HCT116 (cell line): Measurements from ENCODE around the gene CNDP2. TPM values are rescaled to one million over a fixed set of nuclear protein-coding genes. Genes with fewer than 3 reads are reported as not detected.

ENCODE experiments used
- ATAC-seq: fragments of 200-7000 bp; cut with Tn5 transposase; 2 replicates; pipeline ENCODE4 v1.9.1; 2020; ENCODE audit warnings: mild to moderate bottlenecking, moderate library complexity
- BruUV-seq: library from RNA; stranded (reverse); fragments of 400-500 nt; replicated peaks from 2 replicates; lab custom pipeline; 2021; lab: Mats Ljungman, UMichigan
- CTCF ChIA-PET: fragments of 300-600 bp; sonication (Branson Sonifier 250); formaldehyde crosslinking; loops from one replicate; lab custom pipeline; 2021; ENCODE audit warnings: antibody characterized with exemption; lab: Charles Lee
- POLR2A ChIA-PET: fragments of 300-600, 350-600 bp; sonication (Branson Sonifier 250); formaldehyde crosslinking; loops from one replicate; lab custom pipeline; 2021; ENCODE audit warnings: antibody characterized with exemption; lab: Charles Lee
- RAD21 ChIA-PET, 2 experiments: fragments of 300-600 bp; sonication (Branson Sonifier 250); formaldehyde crosslinking; loops; one replicate each; lab custom pipeline; 2023; ENCODE audit warnings: low total read pairs in 2 of 2; ENCODE audit not compliant: uncharacterized antibody in 2 of 2, unreplicated experiment in 2 of 2, low non-redundant PET in 1 of 2; lab: Charles Lee
- DNase-seq: peaks from one replicate; pipeline ENCODE4 v3.0.0-alpha.2; 2010; ENCODE audit warnings: low read depth, low spot score
- H2AFZ ChIP-seq: fragments of 200-600 bp; shearing (Covaris generic), sonication (generic); 2 replicates; pipeline ENCODE4 v1.6.1; 2017; ENCODE audit warnings: low read depth, mixed run types, mixed read lengths, antibody characterized with exemption, low read length; ENCODE audit not compliant: poor library complexity, severe bottlenecking
- H3K27ac ChIP-seq: 2 replicates; pipeline ENCODE4 v1.5.1; 2012; ENCODE audit warnings: low read depth, low read length
- H3K27me3 ChIP-seq: fragments of 200-600 bp; sonication (generic); 2 replicates; pipeline ENCODE4 v1.6.1; 2016; ENCODE audit warnings: mixed run types, low read length, mixed read lengths; ENCODE audit not compliant: insufficient read depth
- H3K36me3 ChIP-seq, 2 experiments: fragments of 200-500 bp in 1 of 2; fragments of 200-600 bp in 1 of 2; sonication (Bioruptor generic) in 1 of 2; sonication (generic) in 1 of 2; 2 replicates each; pipeline versions ENCODE4 v1.5.1 to v1.6.1; 2014 to 2016; ENCODE audit warnings: low read length in 2 of 2, inconsistent platforms in 1 of 2, mixed read lengths in 1 of 2, mixed run types in 1 of 2; ENCODE audit not compliant: insufficient read depth in 2 of 2, control insufficient read depth in 1 of 2
- H3K4me1 ChIP-seq, 2 experiments: fragments of 200-600 bp in 1 of 2; sonication (generic) in 1 of 2; 2 replicates each; pipeline versions ENCODE4 v1.5.1 to v1.6.1; 2012 to 2017; ENCODE audit warnings: low read length in 2 of 2, inconsistent platforms in 1 of 2, mild to moderate bottlenecking in 1 of 2, mixed read lengths in 1 of 2, mixed run types in 1 of 2, moderate library complexity in 1 of 2; ENCODE audit not compliant: insufficient read depth in 2 of 2, control insufficient read depth in 1 of 2
- H3K4me2 ChIP-seq: fragments of 200-600 bp; sonication (generic); 2 replicates; pipeline ENCODE4 v1.6.1; 2017; ENCODE audit warnings: mixed run types, low read length, mixed read lengths
- H3K4me3 ChIP-seq, 2 experiments: fragments of 200-600 bp in 1 of 2; sonication (generic) in 1 of 2; replicated peaks in 1 of 2; 2 replicates each; pipeline ENCODE4 v1.5.1; 2011 to 2016; ENCODE audit warnings: low read length in 2 of 2, control low read depth in 1 of 2, low read depth in 1 of 2, mild to moderate bottlenecking in 1 of 2, mixed read lengths in 1 of 2, mixed run types in 1 of 2
- H3K79me2 ChIP-seq: fragments of 200-600 bp; sonication (generic); 2 replicates; pipeline ENCODE4 v1.6.1; 2017; ENCODE audit warnings: mild to moderate bottlenecking, mixed run types, low read length, moderate library complexity, mixed read lengths; ENCODE audit not compliant: insufficient read depth
- H3K9ac ChIP-seq: fragments of 200-600 bp; sonication (generic); 2 replicates; pipeline ENCODE4 v1.6.1; 2016; ENCODE audit warnings: low read length, mixed read lengths
- H3K9me2 ChIP-seq: fragments of 200-600 bp; sonication (generic), shearing (Covaris generic); 2 replicates; pipeline ENCODE4 v1.6.1; 2017; ENCODE audit warnings: mixed run types, mild to moderate bottlenecking, moderate library complexity; ENCODE audit not compliant: insufficient read depth
- H3K9me3 ChIP-seq, 2 experiments: fragments of 200-500 bp in 1 of 2; fragments of 200-600 bp in 1 of 2; sonication (Bioruptor generic) in 1 of 2; sonication (generic) in 1 of 2; 2 replicates each; pipeline ENCODE4 v1.6.1; 2014 to 2017; ENCODE audit warnings: low read length in 2 of 2, mixed read lengths in 2 of 2, inconsistent platforms in 1 of 2, low read depth in 1 of 2, mild to moderate bottlenecking in 1 of 2, mixed run types in 1 of 2, moderate library complexity in 1 of 2; ENCODE audit not compliant: control insufficient read depth in 1 of 2, insufficient read depth in 1 of 2
- H4K20me1 ChIP-seq: fragments of 200-600 bp; sonication (generic), shearing (Covaris generic); 2 replicates; pipeline ENCODE4 v1.6.1; 2017; ENCODE audit warnings: mixed run types, mild to moderate bottlenecking, moderate library complexity; ENCODE audit not compliant: insufficient read depth
- CBX3 ChIP-seq: IDR thresholded peaks from 2 replicates; pipeline ENCODE4 v1.6.1; 2012; ENCODE audit warnings: low read depth
- ELF1 ChIP-seq: IDR thresholded peaks from 2 replicates; pipeline ENCODE4 v1.6.1; 2012; ENCODE audit warnings: low read depth, borderline replicate concordance
- FOSL1 ChIP-seq: IDR thresholded peaks from 2 replicates; pipeline ENCODE4 v1.6.1; 2012; ENCODE audit warnings: low read depth
- RAD21 ChIP-seq: IDR thresholded peaks from 2 replicates; pipeline ENCODE4 v1.6.1; 2012; ENCODE audit warnings: low read depth, mild to moderate bottlenecking
- YY1 ChIP-seq: IDR thresholded peaks from 2 replicates; pipeline ENCODE4 v1.6.1; 2011; ENCODE audit warnings: low read length, low read depth, moderate library complexity, mild to moderate bottlenecking; ENCODE audit not compliant: insufficient replicate concordance; ENCODE audit errors: extremely low read depth
- ZFX ChIP-seq: fragments of 450-650 bp; IDR thresholded peaks from 2 replicates; pipeline ENCODE4 v1.6.1; 2017
- intact Hi-C: fragments of 100-400 bp; cut with micrococcal nuclease; formaldehyde crosslinking; loops from 2 replicates; pipeline ENCODE4 v1.10.0; 2022
- total RNA-seq: library from RNA; stranded (reverse); gene quantifications from one replicate; pipeline ENCODE4 v1.2.1, GENCODE V29; 2021; ENCODE audit not compliant: unreplicated experiment
- TF ChIP-seq, protein P1 (sequence below): IDR thresholded peaks from 2 replicates; pipeline ENCODE4 v1.6.1; 2012
- TF ChIP-seq, protein P2 (sequence below), 3 experiments: fragments of 200-600 bp in 1 of 3; sonication (generic) in 1 of 3; IDR thresholded peaks in 2 of 3; conservative IDR thresholded peaks in 1 of 3; 2 replicates each; pipeline ENCODE4 v1.5.1; 2012 to 2017; ENCODE audit warnings: low read depth in 2 of 3, low read length in 2 of 3, antibody characterized with exemption in 1 of 3, borderline replicate concordance in 1 of 3, control low read depth in 1 of 3, mild to moderate bottlenecking in 1 of 3, mixed read lengths in 1 of 3, mixed run types in 1 of 3, moderate library complexity in 1 of 3; ENCODE audit not compliant: insufficient read depth in 1 of 3

CNDP2 gene
- total RNA-seq, 1 experiment from 2014 or later = 112 TPM

DNA sequence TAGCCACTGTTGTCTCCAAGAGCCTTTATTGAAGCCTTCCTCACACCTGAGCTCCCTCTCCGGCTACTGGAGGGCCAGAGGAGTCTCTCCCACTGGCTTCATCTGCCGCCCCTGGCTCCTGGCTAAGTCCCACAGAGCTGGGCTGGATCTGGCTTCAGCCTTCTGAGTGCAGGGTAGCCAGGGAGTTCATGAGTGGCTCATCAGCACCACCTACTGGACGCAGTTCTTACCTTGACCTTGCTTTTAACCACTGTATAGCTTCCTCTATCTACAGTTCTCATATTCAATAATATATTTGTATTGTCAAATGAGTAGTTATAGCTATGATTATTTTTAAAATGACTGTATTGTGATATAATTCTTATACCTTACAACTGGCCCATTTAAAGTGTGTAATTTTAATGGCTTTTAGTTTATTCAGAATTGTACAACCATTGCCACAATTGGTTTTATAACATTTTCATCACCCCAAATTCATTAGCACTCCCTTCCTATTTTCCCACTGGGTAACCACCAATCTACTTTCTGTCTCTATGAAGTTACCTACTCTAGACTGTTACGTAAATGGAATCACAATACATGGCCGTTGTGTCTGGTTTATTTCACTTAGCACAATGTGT, 55.9 kb downstream of the CNDP2 start:
- TF ChIP-seq FOSL1 (no peak), YY1 (no peak), CBX3 (no peak), ELF1 (no peak), RAD21 (peak; percentile 77), ZFX (no peak)
- TF ChIP-seq, protein P1, sequence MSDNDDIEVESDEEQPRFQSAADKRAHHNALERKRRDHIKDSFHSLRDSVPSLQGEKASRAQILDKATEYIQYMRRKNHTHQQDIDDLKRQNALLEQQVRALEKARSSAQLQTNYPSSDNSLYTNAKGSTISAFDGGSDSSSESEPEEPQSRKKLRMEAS = no peak
- TF ChIP-seq, protein P2, sequence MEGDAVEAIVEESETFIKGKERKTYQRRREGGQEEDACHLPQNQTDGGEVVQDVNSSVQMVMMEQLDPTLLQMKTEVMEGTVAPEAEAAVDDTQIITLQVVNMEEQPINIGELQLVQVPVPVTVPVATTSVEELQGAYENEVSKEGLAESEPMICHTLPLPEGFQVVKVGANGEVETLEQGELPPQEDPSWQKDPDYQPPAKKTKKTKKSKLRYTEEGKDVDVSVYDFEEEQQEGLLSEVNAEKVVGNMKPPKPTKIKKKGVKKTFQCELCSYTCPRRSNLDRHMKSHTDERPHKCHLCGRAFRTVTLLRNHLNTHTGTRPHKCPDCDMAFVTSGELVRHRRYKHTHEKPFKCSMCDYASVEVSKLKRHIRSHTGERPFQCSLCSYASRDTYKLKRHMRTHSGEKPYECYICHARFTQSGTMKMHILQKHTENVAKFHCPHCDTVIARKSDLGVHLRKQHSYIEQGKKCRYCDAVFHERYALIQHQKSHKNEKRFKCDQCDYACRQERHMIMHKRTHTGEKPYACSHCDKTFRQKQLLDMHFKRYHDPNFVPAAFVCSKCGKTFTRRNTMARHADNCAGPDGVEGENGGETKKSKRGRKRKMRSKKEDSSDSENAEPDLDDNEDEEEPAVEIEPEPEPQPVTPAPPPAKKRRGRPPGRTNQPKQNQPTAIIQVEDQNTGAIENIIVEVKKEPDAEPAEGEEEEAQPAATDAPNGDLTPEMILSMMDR (IDR thresholded peaks at IDR 0.05 in 2 of 3, conservative IDR thresholded peaks at IDR 0.05 in 1 of 3; ENCODE audit: borderline replicate concordance in 1 of 3, insufficient read depth in 1 of 3, low read depth in 2 of 3, low read length in 2 of 3) = peak; percentile 67 to 80 (median 77)
- H3K79me2 ChIP-seq = no peaks in the 10 kb centered on the region
- DNase-seq (peak; percentile 72), ATAC-seq (peak; percentile 100)
- BruUV-seq = no TSS peak
- H3K27me3 ChIP-seq = peaks cover 18% of the 10 kb centered on the region
- H3K9me3 ChIP-seq = peaks cover 0 to 6% of the 10 kb centered on the region in 2 experiments; a peak in 1 of 4 replicates
- intact Hi-C loops = loop anchor here (1.0 to 10.0 kb wide), 3 partner anchors 199 to 507 kb away; no protein-coding TSS in a partner anchor
- no peaks in the 10 kb centered on the region for H3K9me2 ChIP-seq
- H4K20me1 ChIP-seq = no peaks in the 10 kb centered on the region
- RAD21 ChIA-PET = interaction anchor here (0.6 to 1.3 kb wide), 5 partner anchors 10 to 355 kb away, joined by 3 to 6 read pairs (median 4); no protein-coding TSS in a partner anchor
- H2AFZ ChIP-seq = no peak overlapping the region
- no peak overlapping the region for H3K9ac ChIP-seq
- H3K27ac ChIP-seq = no peak overlapping the region
- POLR2A ChIA-PET = interaction anchor here (0.8 kb wide), 1 partner anchor 45 kb away, joined by 3 read pairs; no protein-coding TSS in a partner anchor
- H3K4me1 ChIP-seq = no peaks in the 10 kb centered on the region
- H3K36me3 ChIP-seq = no peaks in the 10 kb centered on the region
- CTCF ChIA-PET = interaction anchor here (0.8 to 1.6 kb wide), 17 partner anchors 8 to 355 kb away, joined by 3 to 57 read pairs (median 6); partner anchors contain the start of gene CNDP2
- no peak overlapping the region for H3K4me2 ChIP-seq
- no peak overlapping the region for H3K4me3 ChIP-seq
